Uterus (tissue), 2 donors: ENCODE measurements around the gene SBF2.

ENCODE experiments used
- POLR2A ChIP-seq, 2 donors: fragments of 450-650 bp; IDR thresholded peaks; one replicate each; pipeline ENCODE4 v1.6.1; 2016; ENCODE audit warnings: antibody characterized with exemption in 2 of 2, mild to moderate bottlenecking in 1 of 2, moderate library complexity in 1 of 2
- TF ChIP-seq, protein P1 (sequence below), 4 experiments: fragments of 200-600 bp in 2 of 4; fragments of 450-650 bp in 2 of 4; sonication (generic) in 2 of 4; IDR thresholded peaks; one replicate each; pipeline ENCODE4 v1.5.1; 2016 to 2019; ENCODE audit warnings: antibody characterized with exemption in 4 of 4, mild to moderate bottlenecking in 2 of 4, moderate library complexity in 1 of 4

DNA sequence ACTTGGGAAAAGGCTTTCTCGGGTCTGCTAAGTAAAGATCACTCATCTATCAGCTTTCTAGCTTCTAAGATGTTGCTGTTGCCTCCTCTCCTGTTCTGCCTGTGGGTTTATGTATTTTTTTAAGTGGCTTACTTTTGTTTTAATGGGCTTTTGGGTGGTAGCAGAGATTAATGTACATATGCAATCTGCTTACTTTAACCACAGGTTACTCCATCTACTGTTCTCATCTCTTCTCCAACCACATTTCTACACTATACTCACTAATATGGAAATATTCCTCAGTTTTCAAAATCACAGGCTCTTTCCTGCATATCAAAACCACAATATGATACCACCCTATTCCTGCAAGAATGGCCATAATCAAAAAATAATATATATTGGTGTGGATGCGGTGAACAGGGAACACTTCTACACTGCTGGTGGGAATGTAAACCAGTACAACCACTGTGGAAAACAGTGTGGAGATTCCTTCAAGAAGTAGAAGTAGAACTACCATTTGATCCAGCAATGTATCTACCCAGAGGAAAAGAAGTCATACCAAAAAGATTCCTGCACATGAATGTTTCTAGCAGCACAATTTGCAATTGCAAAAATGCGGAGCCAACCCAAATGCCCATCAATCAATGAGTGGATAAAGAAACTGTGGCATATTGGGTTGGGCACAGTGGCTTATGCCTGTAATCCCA lies 341.4 kb downstream of the SBF2 start:
- TF ChIP-seq, protein P1, sequence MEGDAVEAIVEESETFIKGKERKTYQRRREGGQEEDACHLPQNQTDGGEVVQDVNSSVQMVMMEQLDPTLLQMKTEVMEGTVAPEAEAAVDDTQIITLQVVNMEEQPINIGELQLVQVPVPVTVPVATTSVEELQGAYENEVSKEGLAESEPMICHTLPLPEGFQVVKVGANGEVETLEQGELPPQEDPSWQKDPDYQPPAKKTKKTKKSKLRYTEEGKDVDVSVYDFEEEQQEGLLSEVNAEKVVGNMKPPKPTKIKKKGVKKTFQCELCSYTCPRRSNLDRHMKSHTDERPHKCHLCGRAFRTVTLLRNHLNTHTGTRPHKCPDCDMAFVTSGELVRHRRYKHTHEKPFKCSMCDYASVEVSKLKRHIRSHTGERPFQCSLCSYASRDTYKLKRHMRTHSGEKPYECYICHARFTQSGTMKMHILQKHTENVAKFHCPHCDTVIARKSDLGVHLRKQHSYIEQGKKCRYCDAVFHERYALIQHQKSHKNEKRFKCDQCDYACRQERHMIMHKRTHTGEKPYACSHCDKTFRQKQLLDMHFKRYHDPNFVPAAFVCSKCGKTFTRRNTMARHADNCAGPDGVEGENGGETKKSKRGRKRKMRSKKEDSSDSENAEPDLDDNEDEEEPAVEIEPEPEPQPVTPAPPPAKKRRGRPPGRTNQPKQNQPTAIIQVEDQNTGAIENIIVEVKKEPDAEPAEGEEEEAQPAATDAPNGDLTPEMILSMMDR (IDR thresholded peaks at IDR 0.05), result no peak
- TF ChIP-seq POLR2A (IDR thresholded peaks at IDR 0.05), result no peak
